Mammary epithelial cell (primary cell): ENCODE results near the gene PHOX2B.

Experiments
- EZH2 ChIP-seq: IDR thresholded peaks from 2 replicates; pipeline ENCODE4 v1.6.1; 2012; ENCODE audit warnings: low read length, inconsistent platforms, borderline replicate concordance
- TF ChIP-seq, protein P1 (sequence below), 2 donors: IDR thresholded peaks in 1 of 2; conservative IDR thresholded peaks in 1 of 2; 2 replicates each; pipeline ENCODE4 v1.5.1; 2011 to 2012; ENCODE audit warnings: inconsistent platforms in 2 of 2, low read length in 2 of 2, mild to moderate bottlenecking in 2 of 2, control low read depth in 1 of 2, low read depth in 1 of 2; ENCODE audit not compliant: insufficient read depth in 1 of 2; ENCODE audit errors: extremely low read depth in 1 of 2

DNA sequence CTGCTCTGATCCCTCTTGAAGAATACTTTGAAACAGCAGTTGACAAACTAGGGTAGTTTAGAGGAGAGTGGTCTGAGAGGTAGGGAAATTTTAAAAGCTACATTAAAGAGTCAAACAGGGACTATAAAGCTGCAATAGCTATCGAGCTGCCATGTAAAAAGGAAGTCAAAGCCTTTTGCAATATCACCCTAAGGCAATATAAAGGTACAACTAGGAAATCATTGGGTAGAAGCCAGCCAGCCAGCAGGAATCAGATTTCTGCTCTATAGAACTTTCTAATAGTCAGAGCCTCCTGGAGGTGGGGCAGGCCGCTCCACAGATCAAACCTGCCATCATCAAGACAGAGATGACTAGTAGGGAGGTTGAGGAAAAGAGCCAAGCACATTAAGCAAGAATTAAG is 15.2 kb upstream of the PHOX2B start:
- TF ChIP-seq, protein P1, sequence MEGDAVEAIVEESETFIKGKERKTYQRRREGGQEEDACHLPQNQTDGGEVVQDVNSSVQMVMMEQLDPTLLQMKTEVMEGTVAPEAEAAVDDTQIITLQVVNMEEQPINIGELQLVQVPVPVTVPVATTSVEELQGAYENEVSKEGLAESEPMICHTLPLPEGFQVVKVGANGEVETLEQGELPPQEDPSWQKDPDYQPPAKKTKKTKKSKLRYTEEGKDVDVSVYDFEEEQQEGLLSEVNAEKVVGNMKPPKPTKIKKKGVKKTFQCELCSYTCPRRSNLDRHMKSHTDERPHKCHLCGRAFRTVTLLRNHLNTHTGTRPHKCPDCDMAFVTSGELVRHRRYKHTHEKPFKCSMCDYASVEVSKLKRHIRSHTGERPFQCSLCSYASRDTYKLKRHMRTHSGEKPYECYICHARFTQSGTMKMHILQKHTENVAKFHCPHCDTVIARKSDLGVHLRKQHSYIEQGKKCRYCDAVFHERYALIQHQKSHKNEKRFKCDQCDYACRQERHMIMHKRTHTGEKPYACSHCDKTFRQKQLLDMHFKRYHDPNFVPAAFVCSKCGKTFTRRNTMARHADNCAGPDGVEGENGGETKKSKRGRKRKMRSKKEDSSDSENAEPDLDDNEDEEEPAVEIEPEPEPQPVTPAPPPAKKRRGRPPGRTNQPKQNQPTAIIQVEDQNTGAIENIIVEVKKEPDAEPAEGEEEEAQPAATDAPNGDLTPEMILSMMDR (conservative IDR thresholded peaks at IDR 0.05 in 1 of 2, IDR thresholded peaks at IDR 0.05 in 1 of 2; ENCODE audit: extremely low read depth in 1 of 2, insufficient read depth in 1 of 2, low read depth in 1 of 2, low read length in 2 of 2), result no peak
- no peak for TF ChIP-seq EZH2
